NK-92 (cell line): Measurements from ENCODE around the gene AGBL3.
"Not testable (repeated sequence)": the region's sequence is repeated elsewhere in the genome, so short reads cannot be mapped to it uniquely, and the experiment has no call there.

Source experiments
- DNase-seq: peaks from one replicate; lab custom pipeline; 2025; ENCODE audit not compliant: unreplicated experiment; lab: John Stamatoyannopoulos, UW

AGBL3 gene

GRCh38 chr7:134962270-134962780, 24.0 kb upstream of the AGBL3 start:
- no peak for DNase-seq

- no peak for DNase-seq
These were observed 23.3 kb upstream of the AGBL3 start for GRCh38 chr7:134963036-134963435.

- DNase-seq: no peak
These were observed 19.6 kb upstream of the AGBL3 start for GRCh38 chr7:134966691-134967090.

GRCh38 chr7:134968110-134968509, 18.2 kb upstream of the AGBL3 start:
- no peak for DNase-seq

- not testable (repeated sequence) for DNase-seq
These were observed 4.7 kb upstream of the AGBL3 start for GRCh38 chr7:134981645-134982044.

GRCh38 chr7:134985894-134986362, 380 bp upstream of the AGBL3 start:
- DNase-seq: no peak

GRCh38 chr7:134988161-134988560, 1.9 kb downstream of the AGBL3 start:
- DNase-seq: no peak

GRCh38 chr7:134991469-134992339, 5.4 kb downstream of the AGBL3 start:
- no peak for DNase-seq

GRCh38 chr7:134992626-134993179, 6.4 kb downstream of the AGBL3 start:
- no peak for DNase-seq

- DNase-seq: no peak
These were observed 7.7 kb downstream of the AGBL3 start for GRCh38 chr7:134993877-134994456.

- DNase-seq: no peak
These were observed 9.2 kb downstream of the AGBL3 start for GRCh38 chr7:134995239-134996096.

- DNase-seq: no peak
These were observed 9.8 kb downstream of the AGBL3 start for GRCh38 chr7:134996097-134996550.

- DNase-seq: no peak
These were observed 11.0 kb downstream of the AGBL3 start for GRCh38 chr7:134997214-134997885.

- DNase-seq: no peak
These were observed 12.8 kb downstream of the AGBL3 start for GRCh38 chr7:134999136-134999535.

GRCh38 chr7:135001390-135002165, 15.3 kb downstream of the AGBL3 start:
- no peak for DNase-seq

GRCh38 chr7:135012229-135012628, 25.9 kb downstream of the AGBL3 start:
- DNase-seq: no peak

- DNase-seq: no peak
These were observed 37.3 kb downstream of the AGBL3 start for GRCh38 chr7:135023622-135024021.

- no peak for DNase-seq
These were observed 48.9 kb downstream of the AGBL3 start for GRCh38 chr7:135035252-135035651.

GRCh38 chr7:135067017-135067416, 80.7 kb downstream of the AGBL3 start:
- not testable (repeated sequence) for DNase-seq

GRCh38 chr7:135074096-135074495, 87.8 kb downstream of the AGBL3 start:
- no peak for DNase-seq
